HG02678 (cell line): ENCODE measurements around the gene PTX3.

ENCODE experiments used
- ATAC-seq: cut with Tn5 transposase; IDR thresholded peaks from one replicate; pipeline ENCODE4 v1.9.1; 2021; ENCODE audit warnings: mild to moderate bottlenecking, moderate library complexity; ENCODE audit not compliant: unreplicated experiment

PTX3 gene

DNA sequence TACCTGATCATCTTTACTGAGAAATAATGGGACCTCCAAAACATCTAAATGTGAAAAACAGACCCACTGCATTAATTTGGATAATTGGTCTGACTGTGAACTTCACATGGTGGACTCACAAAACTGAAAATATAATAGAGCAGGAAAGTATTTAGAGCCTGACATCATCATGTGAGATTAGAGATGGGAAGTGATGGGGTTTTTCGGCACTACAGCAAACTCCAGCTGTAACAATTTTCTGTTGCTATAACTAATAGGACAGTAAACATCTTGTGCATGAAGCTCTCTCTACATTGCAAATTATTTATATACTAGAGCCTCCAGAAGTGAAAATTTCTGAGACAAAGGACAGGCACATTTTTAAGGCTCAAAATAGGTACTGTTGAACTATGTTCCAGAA is 34.4 kb downstream of the PTX3 start:
- ATAC-seq, result no peak

DNA sequence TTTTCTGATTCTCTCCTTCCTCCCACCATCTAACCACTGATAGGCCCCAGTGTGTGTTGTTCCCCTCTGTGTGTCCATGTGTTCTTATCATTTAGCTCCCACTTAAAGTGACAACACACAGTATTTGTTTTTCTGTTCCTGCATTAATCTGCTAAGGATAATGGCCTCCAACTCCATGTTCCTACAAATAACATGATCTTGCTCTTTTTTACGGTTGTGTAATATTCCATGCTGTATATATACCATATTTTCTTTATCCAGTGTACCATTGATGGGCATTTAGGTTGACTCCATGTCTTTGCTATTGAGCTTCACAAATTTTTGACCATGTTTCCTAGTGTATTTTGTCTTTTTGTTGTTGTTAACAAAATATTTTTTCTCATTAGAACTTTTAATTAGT is 36.0 kb downstream of the PTX3 start:
- ATAC-seq, result no peak

DNA sequence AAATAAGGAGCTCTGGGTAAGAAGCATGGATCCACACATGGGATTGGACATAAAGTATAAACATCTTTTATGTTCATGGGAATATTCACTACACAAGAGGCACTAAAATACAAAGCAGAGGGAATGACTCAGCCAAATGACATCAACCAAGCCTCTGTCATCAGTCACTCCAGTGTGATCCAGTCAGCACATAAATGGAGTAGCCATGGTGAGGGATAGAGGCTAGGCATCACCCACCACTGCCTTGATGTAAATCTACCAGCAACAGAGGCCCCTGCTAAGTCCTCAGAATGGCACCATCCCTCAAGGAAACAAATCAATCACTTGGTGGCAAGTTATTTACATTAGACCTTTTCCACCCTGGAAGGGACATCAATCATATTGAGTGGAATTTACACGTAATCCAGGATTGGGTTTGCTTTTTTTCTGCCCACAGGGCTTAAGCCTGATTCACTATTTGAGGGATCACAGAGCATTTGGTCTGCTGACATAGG is 39.3 kb downstream of the PTX3 start:
- ATAC-seq, result no peak

DNA sequence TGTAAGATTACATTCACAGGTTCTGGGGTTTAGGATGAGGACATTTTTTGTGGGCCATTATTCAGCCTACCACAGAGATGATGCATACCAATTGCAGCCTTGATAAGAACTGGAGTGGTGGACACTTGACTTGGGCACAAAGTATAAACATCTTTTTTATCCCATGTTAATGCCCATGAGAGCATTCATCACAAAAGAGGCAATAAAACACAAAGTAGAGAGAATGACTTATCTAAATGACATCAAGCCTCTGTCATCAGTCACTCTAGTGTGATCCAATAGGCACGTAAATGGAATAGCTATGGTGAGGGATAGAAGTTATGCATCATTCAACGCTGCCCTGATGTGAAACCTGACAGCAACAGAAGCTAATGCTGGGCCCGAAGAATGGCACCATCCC is 40.8 kb downstream of the PTX3 start:
- no peak for ATAC-seq

DNA sequence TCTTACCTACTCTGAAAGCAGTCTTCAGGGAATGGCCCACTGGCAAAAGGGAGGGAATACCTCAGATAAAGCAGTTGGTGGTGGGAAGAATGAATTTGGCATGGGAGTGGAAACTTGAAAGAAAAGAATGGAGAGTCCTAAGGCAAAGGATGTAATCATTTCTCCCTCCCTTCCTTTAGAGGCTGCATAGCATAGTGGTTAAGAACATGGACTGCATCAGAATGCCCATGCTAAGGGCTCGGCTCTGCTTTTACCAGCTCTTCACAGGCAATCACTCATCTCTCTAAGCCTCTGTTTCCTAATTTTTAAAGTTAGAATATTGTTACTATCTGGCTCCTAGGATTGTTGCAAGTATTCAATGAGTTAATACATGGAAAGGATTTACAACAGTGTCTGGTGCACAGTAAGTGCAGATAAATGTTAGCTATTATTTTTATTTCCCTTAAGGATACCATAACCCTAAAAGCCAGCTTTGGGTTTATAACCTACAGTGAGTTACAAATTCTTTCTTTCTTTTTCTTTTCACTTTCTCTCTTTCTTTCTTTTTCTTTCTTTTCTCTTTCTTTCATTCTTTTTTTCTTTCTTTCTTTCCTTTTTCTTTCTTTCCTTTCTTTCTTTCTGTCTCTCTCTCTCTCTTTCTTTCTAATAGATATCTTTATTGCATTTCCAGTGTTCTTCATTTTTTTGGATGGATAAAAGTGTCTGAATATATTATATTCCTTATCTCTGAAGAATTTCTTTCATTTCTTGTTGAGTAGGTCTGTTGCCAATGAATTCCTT is 43.0 kb downstream of the PTX3 start:
- ATAC-seq, result no peak

DNA sequence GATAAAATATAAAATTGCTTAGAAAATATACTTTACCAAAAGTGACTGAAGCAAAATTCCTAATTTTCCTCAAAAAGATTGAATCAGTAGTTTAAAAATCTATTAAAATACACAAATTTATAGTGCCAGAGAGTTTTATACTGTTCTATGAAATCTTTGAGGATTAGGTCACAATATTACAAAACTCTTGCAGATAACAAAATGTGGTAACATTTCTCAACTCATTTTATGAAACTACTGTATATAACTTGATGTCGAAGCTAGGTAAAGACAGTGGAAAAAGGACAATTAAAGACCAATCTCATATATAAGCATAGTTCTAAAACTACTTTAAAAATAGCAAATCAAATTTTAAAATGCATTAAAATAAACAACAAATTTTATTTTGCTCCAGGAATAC is 50.7 kb downstream of the PTX3 start:
- ATAC-seq, result no peak

DNA sequence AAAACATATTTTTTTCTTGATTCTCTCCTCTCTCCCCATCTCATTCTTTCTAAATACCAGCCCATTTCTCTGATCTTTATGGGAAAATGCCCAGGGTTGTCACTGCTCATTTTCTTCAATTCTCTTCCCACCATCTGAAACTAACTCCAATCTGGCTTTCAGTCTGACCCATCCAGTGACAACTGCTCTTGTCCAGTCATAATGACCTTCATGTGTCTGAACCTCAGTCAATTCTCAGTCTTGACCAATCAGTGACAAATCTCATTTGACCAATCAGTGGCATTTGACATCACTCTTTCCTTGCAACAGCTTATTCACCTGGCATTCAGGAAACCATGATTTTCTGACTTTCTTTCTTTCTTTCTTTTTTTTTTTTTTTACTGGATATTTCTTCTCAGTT is 51.5 kb downstream of the PTX3 start:
- ATAC-seq, result no peak

DNA sequence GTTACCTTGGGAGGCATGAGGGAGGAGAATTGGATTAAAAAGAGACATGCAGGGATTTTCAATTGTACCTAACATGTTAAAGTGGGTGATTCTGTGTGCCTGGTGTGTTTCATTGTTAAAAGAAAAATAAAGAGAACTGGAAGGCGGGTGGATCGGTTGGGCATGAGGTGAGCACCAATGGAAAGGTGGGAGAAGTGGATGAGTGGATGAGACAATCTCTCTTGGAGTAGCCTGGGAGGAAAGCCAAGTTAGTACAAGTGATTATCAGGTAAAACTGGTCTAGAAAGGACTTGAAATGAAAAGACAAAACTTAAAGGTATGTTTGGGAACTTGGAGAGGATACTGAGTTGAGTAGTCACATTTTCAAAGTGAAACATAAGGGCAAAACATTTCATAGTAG is 54.5 kb downstream of the PTX3 start:
- no peak for ATAC-seq
